ENCODE results near the gene CSRP1.

Gene CSRP1

DNA sequence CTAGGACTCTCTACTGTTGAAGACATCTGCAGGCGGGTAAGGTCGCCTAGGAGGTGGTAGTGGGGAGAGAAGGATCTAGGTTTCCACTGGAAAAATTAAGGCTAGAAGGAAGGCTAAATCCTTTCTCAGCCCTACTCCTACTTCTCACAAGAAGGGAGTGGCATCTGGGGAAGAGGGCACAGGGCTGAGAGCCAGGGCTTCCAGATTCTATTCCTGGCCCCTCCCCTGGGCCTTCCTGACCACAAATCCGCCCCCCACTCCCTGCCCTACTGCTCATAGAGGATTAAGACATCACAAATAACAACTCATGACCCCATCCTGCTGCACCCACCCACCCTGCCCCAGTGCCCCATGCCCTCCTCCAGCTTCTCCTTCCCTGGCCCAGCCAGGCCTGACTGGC lies 40.4 kb downstream of the CSRP1 start:
- H3K27me3 ChIP-seq (ENCODE audit: insufficient read depth, low read depth, severe bottlenecking): no peaks in the 10 kb centered on the region
- H3K9me3 ChIP-seq (ENCODE audit: severe bottlenecking): no peaks in the 10 kb centered on the region
- peaks cover 50% of the 10 kb centered on the region for H3K36me3 ChIP-seq
- TF ChIP-seq, protein P1, sequence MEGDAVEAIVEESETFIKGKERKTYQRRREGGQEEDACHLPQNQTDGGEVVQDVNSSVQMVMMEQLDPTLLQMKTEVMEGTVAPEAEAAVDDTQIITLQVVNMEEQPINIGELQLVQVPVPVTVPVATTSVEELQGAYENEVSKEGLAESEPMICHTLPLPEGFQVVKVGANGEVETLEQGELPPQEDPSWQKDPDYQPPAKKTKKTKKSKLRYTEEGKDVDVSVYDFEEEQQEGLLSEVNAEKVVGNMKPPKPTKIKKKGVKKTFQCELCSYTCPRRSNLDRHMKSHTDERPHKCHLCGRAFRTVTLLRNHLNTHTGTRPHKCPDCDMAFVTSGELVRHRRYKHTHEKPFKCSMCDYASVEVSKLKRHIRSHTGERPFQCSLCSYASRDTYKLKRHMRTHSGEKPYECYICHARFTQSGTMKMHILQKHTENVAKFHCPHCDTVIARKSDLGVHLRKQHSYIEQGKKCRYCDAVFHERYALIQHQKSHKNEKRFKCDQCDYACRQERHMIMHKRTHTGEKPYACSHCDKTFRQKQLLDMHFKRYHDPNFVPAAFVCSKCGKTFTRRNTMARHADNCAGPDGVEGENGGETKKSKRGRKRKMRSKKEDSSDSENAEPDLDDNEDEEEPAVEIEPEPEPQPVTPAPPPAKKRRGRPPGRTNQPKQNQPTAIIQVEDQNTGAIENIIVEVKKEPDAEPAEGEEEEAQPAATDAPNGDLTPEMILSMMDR (IDR thresholded peaks at IDR 0.05; ENCODE audit: low read depth, low read length): no peak
- DNase-seq: no peak
- H3K27ac ChIP-seq: no peak overlapping the region; the same call in 1 of the 2 replicates
- no peak overlapping the region for H3K4me3 ChIP-seq (ENCODE audit: low read depth, low read length)

DNA sequence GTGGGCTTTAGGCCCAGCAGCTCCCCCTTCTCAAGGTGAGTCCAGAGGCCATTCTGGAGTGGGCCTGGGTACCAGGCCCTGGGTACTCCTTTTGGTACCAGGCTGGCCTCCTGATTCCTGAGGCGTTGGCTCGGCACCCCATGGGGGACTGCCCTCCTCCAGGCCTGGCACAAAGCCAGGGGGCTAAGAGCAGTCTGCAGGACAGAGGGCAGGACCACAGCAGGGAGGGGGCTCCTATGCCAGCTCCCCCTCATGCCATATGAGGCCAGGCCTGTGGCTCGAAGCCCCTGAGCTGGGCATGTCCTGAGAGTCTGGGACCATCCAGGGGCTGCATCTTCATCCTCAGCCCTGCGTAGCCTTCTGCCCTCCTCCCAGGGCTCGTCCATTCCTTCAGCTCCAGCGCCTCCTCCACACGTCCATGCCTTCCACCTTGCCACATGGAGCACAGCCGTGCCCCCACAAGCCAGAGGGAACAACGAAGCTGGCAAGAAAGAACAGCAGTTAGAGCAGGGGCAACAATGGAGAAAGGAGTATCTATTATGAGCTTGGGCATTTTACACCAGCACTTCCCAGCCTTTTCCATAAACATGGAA lies 41.1 kb downstream of the CSRP1 start:
- no peak overlapping the region for H3K4me3 ChIP-seq (ENCODE audit: low read depth, low read length)
- DNase-seq: no peak
- H3K27me3 ChIP-seq (ENCODE audit: insufficient read depth, low read depth, severe bottlenecking): no peaks in the 10 kb centered on the region
- no peaks in the 10 kb centered on the region for H3K9me3 ChIP-seq (ENCODE audit: severe bottlenecking)
- H3K36me3 ChIP-seq: peaks cover 50% of the 10 kb centered on the region
- no peak overlapping the region for H3K27ac ChIP-seq
- TF ChIP-seq, protein P1 (IDR thresholded peaks at IDR 0.05; ENCODE audit: low read depth, low read length): no peak

DNA sequence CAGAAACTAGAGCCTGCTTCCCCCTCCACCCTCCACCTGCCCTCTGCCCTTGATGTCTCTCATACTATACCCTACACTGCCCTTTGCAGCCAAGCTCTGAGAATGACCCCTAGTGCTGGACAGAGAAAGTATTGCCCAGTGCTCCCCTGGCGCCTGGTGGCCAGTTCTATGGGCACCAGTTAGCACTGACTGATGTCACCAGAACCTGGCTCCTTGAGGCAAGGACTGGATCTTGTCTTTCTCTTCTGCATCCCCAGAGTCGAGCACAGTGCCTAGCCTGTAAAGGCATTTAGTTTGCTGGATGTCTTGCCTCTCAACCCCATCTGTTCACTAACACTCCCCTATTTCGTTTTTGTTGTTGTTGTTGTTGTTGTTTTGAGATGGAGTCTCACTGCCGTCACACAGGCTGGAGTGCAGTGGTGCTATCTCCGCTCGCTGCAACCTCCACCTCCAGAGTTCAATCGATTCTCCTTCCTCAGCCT lies 43.8 kb downstream of the CSRP1 start:
- no peaks in the 10 kb centered on the region for H3K27me3 ChIP-seq (ENCODE audit: insufficient read depth, low read depth, severe bottlenecking)
- TF ChIP-seq, protein P1 (IDR thresholded peaks at IDR 0.05; ENCODE audit: low read depth, low read length): peak; percentile 49
- peaks cover 42% of the 10 kb centered on the region for H3K36me3 ChIP-seq
- H3K27ac ChIP-seq: no peak overlapping the region
- DNase-seq: peak; percentile 55
- H3K9me3 ChIP-seq (ENCODE audit: severe bottlenecking): no peaks in the 10 kb centered on the region
- H3K4me3 ChIP-seq (ENCODE audit: low read depth, low read length): no peak overlapping the region

DNA sequence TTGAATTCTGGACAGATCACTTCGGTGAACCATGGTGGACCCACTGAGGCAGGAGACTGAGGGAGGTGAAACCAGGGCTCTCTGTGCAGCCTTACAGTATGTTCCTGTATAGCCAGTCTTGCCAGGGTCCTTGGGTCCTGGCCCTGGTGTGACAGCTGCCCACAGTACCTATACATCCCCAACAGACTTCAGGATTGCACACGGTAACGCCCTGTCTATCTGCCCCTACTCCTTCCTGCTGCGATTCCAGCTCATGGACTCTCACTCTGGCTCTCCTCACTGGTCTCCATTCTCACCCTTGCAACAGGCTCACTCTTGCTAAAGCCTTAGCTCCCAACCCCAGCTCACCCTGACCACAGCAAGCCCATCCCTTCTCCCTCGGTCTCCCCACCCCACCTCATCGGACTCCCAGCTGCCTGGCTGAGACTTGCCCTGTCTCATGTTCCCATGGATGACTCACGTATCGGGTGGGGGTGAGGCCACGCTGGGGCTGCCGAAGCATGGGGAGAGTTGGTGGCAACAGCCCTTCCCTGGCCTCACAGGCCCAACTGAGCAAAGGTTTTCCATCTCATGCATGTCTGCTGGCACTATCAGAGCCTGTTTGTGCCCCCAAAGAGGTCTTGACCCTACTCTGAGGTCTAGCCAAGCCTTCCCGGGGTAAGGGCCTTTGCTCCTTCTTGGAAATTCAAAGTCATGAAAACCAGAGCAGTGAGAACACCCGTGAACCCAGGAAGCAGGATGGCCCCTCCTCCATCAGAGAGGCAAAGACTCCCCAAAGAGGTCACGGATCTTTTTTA lies 45.1 kb downstream of the CSRP1 start:
- no peak overlapping the region for H3K27ac ChIP-seq

DNA sequence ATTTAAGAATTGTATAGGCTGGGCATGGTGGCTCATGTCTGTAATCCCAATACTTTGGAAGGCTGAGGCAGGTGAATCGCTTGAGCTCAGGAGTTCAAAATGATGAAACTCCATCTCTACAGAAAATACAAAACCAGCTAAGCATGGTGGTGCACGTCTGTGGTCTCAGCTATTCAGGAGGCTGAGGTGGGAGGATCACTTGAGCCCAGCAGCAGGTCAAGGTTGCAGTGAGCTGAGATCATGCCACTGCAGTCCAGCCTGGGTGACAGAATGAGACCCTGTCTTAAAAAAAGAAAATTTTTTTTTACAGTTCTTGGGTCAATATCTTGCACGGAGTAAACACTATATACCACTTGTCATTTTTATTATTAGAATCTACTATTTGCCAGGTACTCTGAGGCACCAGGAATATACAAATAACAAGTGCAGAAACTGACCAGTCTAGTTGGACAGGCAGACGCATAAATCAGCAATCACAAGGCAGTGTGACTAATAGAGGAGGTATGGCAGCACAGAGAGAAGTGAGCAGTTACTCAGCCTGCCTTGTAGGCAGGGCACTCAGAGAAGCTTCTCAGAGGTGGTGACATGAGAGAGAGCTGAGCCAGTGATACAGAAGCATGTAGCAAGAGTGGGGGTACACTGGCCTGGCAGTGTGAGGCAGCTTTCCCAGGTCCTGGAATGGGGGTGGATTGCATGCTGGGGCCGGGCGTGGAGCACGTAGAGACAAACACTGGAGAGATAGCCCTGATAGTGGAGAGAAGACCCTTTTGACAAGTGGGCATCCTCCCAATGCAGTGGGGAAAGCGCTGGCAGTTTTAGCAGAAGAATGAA lies 45.9 kb downstream of the CSRP1 start:
- TF ChIP-seq, protein P1 (IDR thresholded peaks at IDR 0.05; ENCODE audit: low read depth, low read length): no peak
- DNase-seq: no peak
- Histone ChIP-seq H3K4me3 (ENCODE audit: low read depth, low read length) (no peak overlapping the region), H3K27ac (no peak overlapping the region), H3K9me3 (ENCODE audit: severe bottlenecking) (no peaks in the 10 kb centered on the region), H3K27me3 (ENCODE audit: insufficient read depth, low read depth, severe bottlenecking) (no peaks in the 10 kb centered on the region), H3K36me3 (peaks cover 21% of the 10 kb centered on the region)

More for the DNA sequence above, 45.1 kb downstream of the CSRP1 start:
- DNase-seq: no peak
- H3K36me3 ChIP-seq: peaks cover 29% of the 10 kb centered on the region
- no peaks in the 10 kb centered on the region for H3K9me3 ChIP-seq (ENCODE audit: severe bottlenecking)
- H3K4me3 ChIP-seq (ENCODE audit: low read depth, low read length): no peak overlapping the region
- H3K27me3 ChIP-seq (ENCODE audit: insufficient read depth, low read depth, severe bottlenecking): no peaks in the 10 kb centered on the region
- TF ChIP-seq, protein P1 (IDR thresholded peaks at IDR 0.05; ENCODE audit: low read depth, low read length): no peak

All from WERI-Rb-1 (cell line).